CD4-positive, alpha-beta T cell (primary cell): ENCODE data around the gene ZC3H14. TPM values are rescaled to one million over a fixed set of nuclear protein-coding genes. Genes with fewer than 3 reads are reported as not detected.

Source experiments
- ATAC-seq: fragments of 200-7000 bp; cut with Tn5 transposase; one replicate; pipeline ENCODE4 v1.10.0; 2022; ENCODE audit warnings: mild to moderate bottlenecking; ENCODE audit not compliant: poor library complexity
- CTCF ChIA-PET: fragments of 350-600 bp; sonication (Branson Sonifier 250); formaldehyde crosslinking; loops from one replicate; lab custom pipeline; 2021; ENCODE audit warnings: antibody characterized with exemption, inconsistent platforms; lab: Charles Lee
- POLR2A ChIA-PET: fragments of 350-600 bp; sonication (Branson Sonifier 250); formaldehyde crosslinking; loops from one replicate; lab custom pipeline; 2021; ENCODE audit warnings: antibody characterized with exemption, inconsistent platforms; lab: Charles Lee
- DNase-seq, 14 experiments: peaks; one replicate each; pipeline ENCODE4 v3.0.0-alpha.2; 2013 to 2020; ENCODE audit warnings: mixed read lengths in 2 of 14
- H3K27ac ChIP-seq, 2 donors: one replicate each; pipeline versions ENCODE4 v1.5.1 to v1.7.0; 2013; ENCODE audit warnings: low read length in 2 of 2, low read depth in 1 of 2, mild to moderate bottlenecking in 1 of 2
- H3K27me3 ChIP-seq, 2 experiments: 1 replicate in 1 of 2; 2 replicates in 1 of 2; pipeline versions ENCODE4 v1.6.1 to v1.7.0; 2013; ENCODE audit warnings: low read length in 2 of 2, control low read depth in 1 of 2, mild to moderate bottlenecking in 1 of 2, moderate library complexity in 1 of 2; ENCODE audit not compliant: insufficient read depth in 2 of 2, control insufficient read depth in 1 of 2
- H3K36me3 ChIP-seq: one replicate; pipeline ENCODE4 v1.6.1; 2013; ENCODE audit warnings: low read length, control low read depth; ENCODE audit not compliant: insufficient read depth
- H3K4me1 ChIP-seq: one replicate; pipeline ENCODE4 v1.6.1; 2013; ENCODE audit warnings: low read length, control low read depth; ENCODE audit not compliant: insufficient read depth
- H3K4me3 ChIP-seq: one replicate; pipeline ENCODE4 v1.5.1; 2013; ENCODE audit warnings: mild to moderate bottlenecking, low read length, moderate library complexity
- H3K9me3 ChIP-seq, 2 experiments: 1 replicate in 1 of 2; 2 replicates in 1 of 2; pipeline versions ENCODE4 v1.6.1 to v1.7.0; 2013; ENCODE audit warnings: low read length in 2 of 2, mild to moderate bottlenecking in 2 of 2, control low read depth in 1 of 2, moderate library complexity in 1 of 2; ENCODE audit not compliant: control insufficient read depth in 1 of 2, insufficient read depth in 1 of 2
- H3K27ac Mint-ChIP-seq: one replicate; pipeline ENCODE4 v1.8.0; 2020; ENCODE audit warnings: mixed read lengths
- H3K27me3 Mint-ChIP-seq: one replicate; pipeline ENCODE4 v1.8.0; 2021; ENCODE audit warnings: mixed read lengths
- H3K36me3 Mint-ChIP-seq: one replicate; pipeline ENCODE4 v1.8.0; 2021; ENCODE audit warnings: low read depth, mixed read lengths
- H3K4me1 Mint-ChIP-seq: one replicate; pipeline ENCODE4 v1.8.0; 2021; ENCODE audit warnings: low read depth, mixed read lengths
- H3K4me3 Mint-ChIP-seq: one replicate; pipeline ENCODE4 v1.8.0; 2020; ENCODE audit warnings: mild to moderate bottlenecking, mixed read lengths
- H3K9me3 Mint-ChIP-seq: one replicate; pipeline ENCODE4 v1.8.0; 2020; ENCODE audit warnings: mixed read lengths
- intact Hi-C, 2 experiments: fragments of 100-400 bp; cut with DNase I in 1 of 2; cut with micrococcal nuclease in 1 of 2; formaldehyde crosslinking; loops; one replicate each; pipeline versions ENCODE4 v1.15.1 to v1.9.0; 2023 to 2025; cut with DNase I, micrococcal nuclease
- total RNA-seq, 174 experiments: library from RNA in 2 of 174; stranded (reverse) in 2 of 174; gene quantifications; one replicate each; pipeline ENCODE4 v1.2.3 and lab custom pipeline; 2021 to 2026
- TF ChIP-seq, protein P1 (sequence below): fragments of 200-600 bp; IDR thresholded peaks from one replicate; pipeline ENCODE4 v1.8.0; 2022; ENCODE audit warnings: antibody characterized with exemption, mild to moderate bottlenecking

ZC3H14 gene
- total RNA-seq, 2 experiments from 2014 or later, result 36.5 to 40.2 TPM

DNA sequence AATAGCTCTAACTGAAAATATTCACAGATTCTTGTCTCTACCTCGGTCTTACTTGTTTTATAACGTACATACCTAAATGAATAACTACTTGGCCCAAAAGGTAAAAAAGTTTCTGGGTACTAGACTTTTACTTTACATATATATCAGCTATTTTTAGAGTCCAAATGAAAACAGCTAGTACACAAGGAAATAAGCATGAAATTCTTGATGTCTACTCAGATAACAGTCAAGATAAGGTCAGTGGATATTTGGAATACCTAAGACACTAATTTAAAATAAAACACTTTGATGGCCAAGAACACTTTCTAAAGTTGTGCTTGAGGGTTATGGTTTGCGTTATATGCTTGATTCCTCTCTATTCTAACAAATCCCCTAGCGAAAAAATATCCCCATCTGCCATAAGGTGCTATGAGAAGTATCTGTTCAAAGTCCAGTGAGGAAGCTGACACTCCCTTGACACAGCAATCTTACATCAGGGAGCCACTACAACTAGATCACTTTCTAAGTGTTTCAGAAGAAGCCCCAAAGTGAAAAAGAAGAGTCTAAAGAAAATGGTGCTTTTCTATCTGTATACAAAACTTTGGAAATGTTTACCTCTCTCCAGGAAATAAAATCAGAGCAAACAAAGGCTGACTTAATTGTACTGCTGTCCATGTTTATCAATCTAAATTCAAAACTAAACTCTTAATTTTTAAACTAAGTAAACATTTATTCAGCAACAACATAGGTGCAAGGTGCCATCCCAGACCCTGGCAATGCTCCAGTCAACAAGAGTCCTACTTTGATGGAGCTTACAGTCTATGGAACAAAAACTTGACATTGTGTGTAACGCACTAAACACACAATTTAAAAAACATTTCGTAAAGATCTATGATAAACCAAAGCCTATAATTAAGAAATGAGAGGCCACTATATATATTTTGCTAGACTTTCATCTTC is 19.7 kb upstream of the ZC3H14 start:
- no peaks in the 10 kb centered on the region for H3K4me1 Mint-ChIP-seq
- DNase-seq, result no peak
- POLR2A ChIA-PET, result no interaction called here
- no peaks in the 10 kb centered on the region for H3K9me3 Mint-ChIP-seq
- H3K27me3 ChIP-seq, result no peaks in the 10 kb centered on the region
- intact Hi-C loops, result no loop called here
- no peaks in the 10 kb centered on the region for H3K36me3 ChIP-seq
- H3K27ac Mint-ChIP-seq, result no peak overlapping the region
- TF ChIP-seq, protein P1, sequence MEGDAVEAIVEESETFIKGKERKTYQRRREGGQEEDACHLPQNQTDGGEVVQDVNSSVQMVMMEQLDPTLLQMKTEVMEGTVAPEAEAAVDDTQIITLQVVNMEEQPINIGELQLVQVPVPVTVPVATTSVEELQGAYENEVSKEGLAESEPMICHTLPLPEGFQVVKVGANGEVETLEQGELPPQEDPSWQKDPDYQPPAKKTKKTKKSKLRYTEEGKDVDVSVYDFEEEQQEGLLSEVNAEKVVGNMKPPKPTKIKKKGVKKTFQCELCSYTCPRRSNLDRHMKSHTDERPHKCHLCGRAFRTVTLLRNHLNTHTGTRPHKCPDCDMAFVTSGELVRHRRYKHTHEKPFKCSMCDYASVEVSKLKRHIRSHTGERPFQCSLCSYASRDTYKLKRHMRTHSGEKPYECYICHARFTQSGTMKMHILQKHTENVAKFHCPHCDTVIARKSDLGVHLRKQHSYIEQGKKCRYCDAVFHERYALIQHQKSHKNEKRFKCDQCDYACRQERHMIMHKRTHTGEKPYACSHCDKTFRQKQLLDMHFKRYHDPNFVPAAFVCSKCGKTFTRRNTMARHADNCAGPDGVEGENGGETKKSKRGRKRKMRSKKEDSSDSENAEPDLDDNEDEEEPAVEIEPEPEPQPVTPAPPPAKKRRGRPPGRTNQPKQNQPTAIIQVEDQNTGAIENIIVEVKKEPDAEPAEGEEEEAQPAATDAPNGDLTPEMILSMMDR, result no peak
- no peaks in the 10 kb centered on the region for H3K4me1 ChIP-seq
- H3K36me3 Mint-ChIP-seq, result no peaks in the 10 kb centered on the region
- H3K27me3 Mint-ChIP-seq, result peaks cover 15% of the 10 kb centered on the region
- no peak overlapping the region for H3K27ac ChIP-seq
- CTCF ChIA-PET, result no interaction called here
- H3K9me3 ChIP-seq, result no peaks in the 10 kb centered on the region
- no peak overlapping the region for H3K4me3 ChIP-seq
- no peak overlapping the region for H3K4me3 Mint-ChIP-seq
- ATAC-seq, result no peak

GRCh38 chr14:88545256-88545655 is 17.6 kb upstream of the ZC3H14 start:
- Mint-ChIP-seq H3K27me3 (peaks cover 17% of the 10 kb centered on the region), H3K9me3 (no peaks in the 10 kb centered on the region), H3K4me3 (no peak overlapping the region), H3K36me3 (no peaks in the 10 kb centered on the region), H3K27ac (no peak overlapping the region), H3K4me1 (no peaks in the 10 kb centered on the region)
- Histone ChIP-seq H3K27ac (no peak overlapping the region), H3K4me3 (no peak overlapping the region), H3K4me1 (no peaks in the 10 kb centered on the region), H3K9me3 (no peaks in the 10 kb centered on the region), H3K36me3 (no peaks in the 10 kb centered on the region), H3K27me3 (no peaks in the 10 kb centered on the region)
- TF ChIP-seq, protein P1, result no peak
- ChIA-PET POLR2A (no interaction called here), CTCF (no interaction called here)
- DNase-seq, result no peak
- no peak for ATAC-seq
- intact Hi-C loops, result no loop called here

GRCh38 chr14:88546621-88547385 is 16.0 kb upstream of the ZC3H14 start:
- peaks cover 32% of the 10 kb centered on the region for H3K27me3 Mint-ChIP-seq
- no peak overlapping the region for H3K4me3 Mint-ChIP-seq
- no peak overlapping the region for H3K27ac Mint-ChIP-seq
- Histone ChIP-seq H3K9me3 (peaks cover 0 to 8% of the 10 kb centered on the region in 2 experiments), H3K27me3 (peaks cover 10 to 11% of the 10 kb centered on the region in 2 experiments), H3K36me3 (no peaks in the 10 kb centered on the region), H3K4me1 (peaks cover 8% of the 10 kb centered on the region), H3K4me3 (no peak overlapping the region), H3K27ac (no peak overlapping the region)
- POLR2A ChIA-PET, result no interaction called here
- CTCF ChIA-PET, result no interaction called here
- intact Hi-C loops, result no loop called here
- no peak for DNase-seq
- H3K4me1 Mint-ChIP-seq, result peaks cover 5% of the 10 kb centered on the region
- ATAC-seq, result no peak
- no peaks in the 10 kb centered on the region for H3K9me3 Mint-ChIP-seq
- H3K36me3 Mint-ChIP-seq, result no peaks in the 10 kb centered on the region
- TF ChIP-seq, protein P1, result no peak
